AG04449 (cell line): Measurements from ENCODE around the gene TGFBI.

Source experiments
- CTCF ChIA-PET: fragments of 350-600 bp; formaldehyde crosslinking; extraction: SDS; loops from one replicate; lab custom pipeline; 2021; ENCODE audit warnings: antibody characterized with exemption; lab: Yijun Ruan, JAX
- POLR2A ChIA-PET: fragments of 400-600, 350-600 bp; formaldehyde crosslinking; extraction: SDS; loops from one replicate; lab custom pipeline; 2020; ENCODE audit warnings: antibody characterized with exemption, inconsistent platforms; lab: Yijun Ruan, JAX
- DNase-seq: peaks from one replicate; pipeline ENCODE4 v3.0.0-alpha.2; 2010; ENCODE audit warnings: low read depth, low spot score
- H3K4me3 ChIP-seq: 2 replicates; pipeline ENCODE4 v1.5.1; 2011; ENCODE audit warnings: low read depth, mild to moderate bottlenecking, control low read depth, low read length
- TF ChIP-seq, protein P1 (sequence below): IDR thresholded peaks from one replicate; pipeline ENCODE4 v1.5.1; 2011; ENCODE audit warnings: mild to moderate bottlenecking, moderate library complexity, low read length, control low read depth, inconsistent platforms; ENCODE audit not compliant: insufficient read depth; ENCODE audit errors: missing control alignments

The TGFBI gene

GRCh38 chr5:135998889-135999288 is 29.9 kb upstream of the TGFBI start:
- no peak for DNase-seq
- TF ChIP-seq, protein P1, sequence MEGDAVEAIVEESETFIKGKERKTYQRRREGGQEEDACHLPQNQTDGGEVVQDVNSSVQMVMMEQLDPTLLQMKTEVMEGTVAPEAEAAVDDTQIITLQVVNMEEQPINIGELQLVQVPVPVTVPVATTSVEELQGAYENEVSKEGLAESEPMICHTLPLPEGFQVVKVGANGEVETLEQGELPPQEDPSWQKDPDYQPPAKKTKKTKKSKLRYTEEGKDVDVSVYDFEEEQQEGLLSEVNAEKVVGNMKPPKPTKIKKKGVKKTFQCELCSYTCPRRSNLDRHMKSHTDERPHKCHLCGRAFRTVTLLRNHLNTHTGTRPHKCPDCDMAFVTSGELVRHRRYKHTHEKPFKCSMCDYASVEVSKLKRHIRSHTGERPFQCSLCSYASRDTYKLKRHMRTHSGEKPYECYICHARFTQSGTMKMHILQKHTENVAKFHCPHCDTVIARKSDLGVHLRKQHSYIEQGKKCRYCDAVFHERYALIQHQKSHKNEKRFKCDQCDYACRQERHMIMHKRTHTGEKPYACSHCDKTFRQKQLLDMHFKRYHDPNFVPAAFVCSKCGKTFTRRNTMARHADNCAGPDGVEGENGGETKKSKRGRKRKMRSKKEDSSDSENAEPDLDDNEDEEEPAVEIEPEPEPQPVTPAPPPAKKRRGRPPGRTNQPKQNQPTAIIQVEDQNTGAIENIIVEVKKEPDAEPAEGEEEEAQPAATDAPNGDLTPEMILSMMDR, result no peak
- ChIA-PET POLR2A (interaction anchor here (0.5 to 1.0 kb wide), 4 partner anchors 20 to 55 kb away, joined by 3 to 7 read pairs (median 4); partner anchors contain the start of gene TGFBI), CTCF (interaction anchor here (1.2 to 3.0 kb wide), 2 partner anchors 13 to 29 kb away, joined by 3 to 9 read pairs; no protein-coding TSS in a partner anchor)
- no peak overlapping the region for H3K4me3 ChIP-seq

- no peak for DNase-seq
- TF ChIP-seq, protein P1, result no peak
- ChIA-PET POLR2A (interaction anchor here (0.5 to 1.0 kb wide), 4 partner anchors 20 to 54 kb away, joined by 3 to 7 read pairs (median 4); partner anchors contain the start of gene TGFBI), CTCF (interaction anchor here (1.3 kb wide), 1 partner anchor 58 kb away, joined by 6 read pairs; no protein-coding TSS in a partner anchor)
- H3K4me3 ChIP-seq, result no peak overlapping the region
Measured at GRCh38 chr5:135999406-136000139, 29.2 kb upstream of the TGFBI start.

DNA sequence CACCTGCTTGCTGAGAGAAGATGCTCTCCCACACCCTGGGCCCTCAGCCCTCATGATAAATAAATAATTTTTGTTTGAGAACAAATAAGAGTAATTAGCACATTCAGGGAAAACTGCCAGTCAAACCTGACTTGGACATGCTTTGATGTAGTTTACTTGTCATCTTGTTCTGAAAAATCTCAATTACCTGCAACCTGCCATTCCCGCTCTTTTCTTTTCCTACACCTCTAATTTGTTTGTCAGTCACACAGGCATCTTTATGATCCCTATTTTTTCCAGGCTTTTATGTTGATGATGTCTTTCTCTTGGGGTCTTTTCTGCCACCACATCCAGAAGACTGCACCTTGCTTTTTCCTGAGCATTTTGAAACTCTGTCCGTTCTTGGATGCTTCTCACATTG is 28.6 kb upstream of the TGFBI start:
- no peak overlapping the region for H3K4me3 ChIP-seq
- DNase-seq, result no peak
- ChIA-PET CTCF (interaction anchor here (1.3 kb wide), 1 partner anchor 57 kb away, joined by 6 read pairs; no protein-coding TSS in a partner anchor), POLR2A (interaction anchor here (0.5 to 1.0 kb wide), 2 partner anchors 23 to 29 kb away, joined by 3 to 7 read pairs; partner anchors contain the start of gene TGFBI)
- TF ChIP-seq, protein P1, result no peak

DNA sequence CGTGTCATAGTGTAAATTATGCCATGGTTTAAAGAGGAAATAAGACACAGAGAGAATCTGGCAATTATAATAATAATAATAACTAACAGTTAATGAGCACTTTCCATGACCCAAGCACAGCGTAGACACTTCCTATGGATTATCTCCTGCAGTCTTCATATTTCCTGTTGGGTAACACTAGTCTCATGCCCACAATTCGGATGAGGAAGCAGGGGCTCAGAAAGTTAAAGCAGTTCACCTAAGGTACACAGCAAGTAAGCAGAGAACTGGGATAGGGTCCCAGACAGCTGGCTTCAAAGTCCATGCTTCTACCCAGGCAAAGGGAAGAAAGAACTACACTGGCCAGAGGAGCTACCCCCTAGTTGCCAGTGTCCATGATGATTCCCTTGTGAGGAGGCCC is 27.9 kb upstream of the TGFBI start:
- ChIA-PET CTCF (interaction anchor here (1.2 kb wide), 1 partner anchor 31 kb away, joined by 3 read pairs; no protein-coding TSS in a partner anchor), POLR2A (interaction anchor here (0.9 to 1.5 kb wide), 2 partner anchors 18 to 28 kb away, joined by 3 to 6 read pairs; partner anchors contain the start of gene TGFBI)
- H3K4me3 ChIP-seq, result no peak overlapping the region

GRCh38 chr5:136001466-136001981 is 27.3 kb upstream of the TGFBI start:
- ChIA-PET CTCF (interaction anchor here (0.8 to 1.7 kb wide), 3 partner anchors 13 to 30 kb away, joined by 3 to 5 read pairs (median 3); no protein-coding TSS in a partner anchor), POLR2A (interaction anchor here (0.9 to 1.5 kb wide), 2 partner anchors 18 to 27 kb away, joined by 3 to 6 read pairs; partner anchors contain the start of gene TGFBI)
- TF ChIP-seq, protein P1, result no peak

More for the DNA sequence above, 27.9 kb upstream of the TGFBI start:
- no peak for DNase-seq
- TF ChIP-seq, protein P1, result no peak

More at GRCh38 chr5:136001466-136001981, 27.3 kb upstream of the TGFBI start:
- no peak overlapping the region for H3K4me3 ChIP-seq
- no peak for DNase-seq
